Effector memory CD4-positive, alpha-beta T cell (primary cell): ENCODE measurements around the gene ERBB2.
A peak's percentile ranks its signal among the peaks of the same experiment; 100 is the strongest.

Experiments used
- DNase-seq, 3 donors: peaks; one replicate each; pipeline ENCODE4 v3.0.0-alpha.2; 2020
- H3K27ac ChIP-seq: 2 replicates; pipeline ENCODE4 v1.7.0; 2013; ENCODE audit warnings: mild to moderate bottlenecking, low read length, moderate library complexity; ENCODE audit not compliant: insufficient read depth, poor library complexity, severe bottlenecking
- H3K27me3 ChIP-seq: replicated peaks from 2 replicates; pipeline ENCODE4 v1.7.0; 2013; ENCODE audit warnings: mild to moderate bottlenecking, low read length; ENCODE audit not compliant: insufficient read depth, control insufficient read depth, poor library complexity, severe bottlenecking
- H3K36me3 ChIP-seq: 2 replicates; pipeline ENCODE4 v1.7.0; 2013; ENCODE audit warnings: mild to moderate bottlenecking, low read length, moderate library complexity; ENCODE audit not compliant: control insufficient read depth, insufficient read depth
- H3K4me1 ChIP-seq: 2 replicates; pipeline ENCODE4 v1.7.0; 2013; ENCODE audit warnings: low read length, mild to moderate bottlenecking; ENCODE audit not compliant: control insufficient read depth, insufficient read depth, poor library complexity, severe bottlenecking
- H3K4me3 ChIP-seq: 2 replicates; pipeline ENCODE4 v1.7.0; 2013; ENCODE audit warnings: low read length, low read depth, mild to moderate bottlenecking; ENCODE audit not compliant: insufficient read depth, poor library complexity, severe bottlenecking
- H3K9me3 ChIP-seq: 2 replicates; pipeline ENCODE4 v1.7.0; 2013; ENCODE audit warnings: mild to moderate bottlenecking, low read length, moderate library complexity; ENCODE audit not compliant: control insufficient read depth

Gene ERBB2

DNA sequence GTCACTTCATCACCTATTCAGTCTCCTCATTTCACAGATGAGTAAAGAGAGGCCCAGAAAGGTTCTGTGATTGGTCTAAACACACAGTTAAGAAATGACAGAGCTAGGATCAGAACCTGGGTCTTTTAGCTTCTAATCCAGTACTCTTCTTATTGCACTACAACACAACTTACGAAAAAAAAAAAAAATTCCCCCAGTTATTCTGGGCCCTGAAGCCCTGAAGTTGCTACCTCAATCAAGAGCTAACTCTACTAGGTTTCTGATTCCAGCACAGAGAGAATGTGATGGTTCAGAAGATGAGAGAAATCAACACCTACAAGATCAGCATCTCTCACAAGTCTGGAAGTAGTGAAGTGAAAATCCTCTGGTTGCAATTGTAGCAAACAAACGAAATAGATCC, 75.2 kb downstream of the ERBB2 start:
- DNase-seq: no peak
- Histone ChIP-seq H3K4me3 (peak overlapping the region; percentile 28), H3K27me3 (no peaks in the 10 kb centered on the region), H3K36me3 (no peaks in the 10 kb centered on the region), H3K9me3 (no peaks in the 10 kb centered on the region), H3K27ac (peak overlapping the region; percentile 77), H3K4me1 (peaks cover 51% of the 10 kb centered on the region)

DNA sequence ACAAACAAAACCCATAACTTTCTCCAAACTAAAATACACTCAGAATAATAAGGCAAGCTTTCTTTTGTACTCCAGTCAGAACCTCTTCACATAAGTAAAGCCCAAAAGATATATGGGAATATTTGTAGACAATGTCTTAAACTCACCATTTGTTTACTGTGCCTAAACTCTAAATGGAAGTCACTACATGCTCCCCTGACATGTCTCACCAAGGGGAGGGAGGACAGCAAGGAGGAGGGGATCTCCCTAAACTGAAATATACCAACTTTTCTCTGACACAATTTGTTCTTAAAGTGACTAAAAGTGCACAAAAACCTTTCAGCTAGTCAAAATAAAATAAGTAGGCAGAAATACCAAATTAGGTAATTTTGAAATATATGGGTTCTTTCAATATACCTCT, 76.4 kb downstream of the ERBB2 start:
- H3K27me3 ChIP-seq: no peaks in the 10 kb centered on the region
- peaks cover 50% of the 10 kb centered on the region for H3K4me1 ChIP-seq
- no peaks in the 10 kb centered on the region for H3K36me3 ChIP-seq
- no peaks in the 10 kb centered on the region for H3K9me3 ChIP-seq
- peak overlapping the region; percentile 57 for H3K4me3 ChIP-seq
- no peak for DNase-seq
- peak overlapping the region; percentile 77 for H3K27ac ChIP-seq

DNA sequence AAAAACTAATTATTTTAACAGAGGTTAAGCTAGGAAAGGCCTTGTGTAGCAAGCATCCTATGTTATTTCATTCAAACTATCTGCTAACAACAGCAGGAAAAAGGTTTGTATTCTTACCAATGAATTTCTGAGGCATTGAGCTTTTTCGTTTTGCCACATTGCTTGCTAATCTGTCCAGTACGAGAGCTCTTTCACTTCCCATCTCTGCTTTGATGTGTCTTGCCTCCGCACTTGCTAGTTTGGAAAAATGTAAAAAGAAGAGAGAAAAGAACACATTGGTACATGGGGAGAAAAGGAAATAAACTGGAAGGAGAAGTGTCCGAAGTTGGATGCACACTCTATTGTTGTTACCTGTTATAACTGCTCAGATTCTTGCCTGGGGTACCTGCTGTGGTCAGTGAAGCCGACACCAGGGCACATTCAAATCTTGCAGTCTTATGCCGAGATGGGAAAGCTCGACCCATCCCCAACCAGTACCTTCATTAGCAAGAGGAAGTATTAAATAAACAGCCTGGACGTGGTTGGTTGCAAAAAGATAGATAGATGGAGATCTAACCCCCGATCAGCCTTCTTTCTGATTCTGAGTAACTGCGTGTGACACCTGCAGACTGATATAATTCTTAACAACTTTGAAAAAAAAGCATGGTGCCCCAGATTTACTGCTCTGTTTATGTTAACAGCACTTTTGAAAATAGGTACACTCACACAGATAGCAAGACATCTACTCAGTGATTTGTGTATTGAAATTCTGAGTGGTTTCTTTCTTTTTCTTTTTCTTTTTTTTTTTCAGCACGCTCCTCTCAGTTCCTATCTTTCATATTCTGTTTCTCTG, 77.9 kb downstream of the ERBB2 start:
- Histone ChIP-seq H3K36me3 (no peaks in the 10 kb centered on the region), H3K9me3 (no peaks in the 10 kb centered on the region), H3K27me3 (no peaks in the 10 kb centered on the region), H3K27ac (peak overlapping the region; percentile 77), H3K4me1 (peaks cover 36% of the 10 kb centered on the region), H3K4me3 (peak overlapping the region; percentile 57)
- DNase-seq: no peak
